HG03521 (cell line): ENCODE results near the gene MTARC2.

ENCODE experiments used
- ATAC-seq: cut with Tn5 transposase; IDR thresholded peaks from one replicate; pipeline ENCODE4 v1.9.1; 2021; ENCODE audit warnings: mild to moderate bottlenecking, moderate library complexity; ENCODE audit not compliant: unreplicated experiment

Gene MTARC2

DNA sequence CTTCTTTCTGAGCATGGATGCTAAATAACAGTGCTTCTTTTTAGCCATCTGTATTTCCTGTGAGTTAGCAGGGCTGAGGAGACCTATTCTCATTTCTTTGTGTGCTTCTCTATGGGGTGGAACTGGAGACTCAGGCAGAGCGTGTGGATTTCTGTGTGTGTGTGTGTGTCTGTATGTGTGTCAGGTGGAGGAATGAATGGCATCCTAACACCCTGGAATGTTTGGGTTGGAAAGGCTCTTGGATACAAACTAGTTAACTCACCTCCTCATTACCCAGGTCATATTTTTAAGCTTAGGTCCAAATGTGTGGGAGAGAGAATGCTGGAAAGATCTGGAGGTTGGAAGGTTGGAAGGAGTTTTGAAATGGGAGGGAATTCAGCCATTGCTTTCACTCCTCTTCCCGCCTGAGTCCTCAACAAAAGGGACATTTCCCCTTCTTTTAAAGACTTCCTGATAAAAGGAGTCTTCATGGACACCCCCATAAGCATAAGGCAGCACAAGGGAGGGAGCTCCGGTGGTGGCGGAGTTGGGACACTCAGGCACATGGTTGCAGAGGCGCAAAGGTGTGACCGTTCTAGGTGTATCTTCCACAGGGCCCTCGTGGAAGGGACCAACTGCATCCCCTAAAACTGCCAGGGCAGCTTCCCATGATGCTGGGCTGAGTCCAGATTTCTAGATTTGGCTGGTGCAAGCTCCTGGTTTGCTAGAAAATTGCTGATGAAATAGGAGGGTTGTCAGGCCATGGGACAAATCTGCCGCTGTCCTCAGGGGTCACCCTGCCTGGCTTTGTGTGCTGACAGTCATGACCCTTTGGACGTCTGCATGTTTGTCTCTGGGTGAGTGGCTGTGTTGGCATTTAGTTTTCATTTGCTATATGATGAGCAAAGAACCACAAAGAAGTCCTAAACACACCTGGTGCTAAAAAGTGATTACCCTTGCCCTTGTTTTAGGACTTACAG, 76.2 kb downstream of the MTARC2 start:
- no peak for ATAC-seq

GRCh38 chr1:220825819-220826551, 77.9 kb downstream of the MTARC2 start:
- ATAC-seq = no peak

DNA sequence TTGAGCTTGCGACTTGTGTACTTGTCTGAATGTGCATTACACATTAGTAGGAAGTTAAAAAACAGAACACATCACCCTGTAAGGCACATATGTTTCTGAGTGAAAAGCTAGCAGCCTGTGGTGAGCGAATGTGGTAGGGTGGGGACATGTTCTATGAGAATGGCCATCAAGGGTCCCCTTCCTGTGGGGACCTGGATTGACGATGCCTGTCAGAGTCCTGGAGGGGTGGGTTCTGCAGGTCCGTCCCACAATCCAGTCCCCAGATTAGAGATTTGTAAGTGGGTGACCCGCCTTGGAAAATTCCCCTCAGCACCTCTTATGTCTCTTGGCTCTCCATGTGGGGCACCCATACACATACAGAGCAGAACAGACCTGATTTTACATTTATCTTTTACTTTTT, 78.6 kb downstream of the MTARC2 start:
- no peak for ATAC-seq

GRCh38 chr1:220827445-220828178, 79.5 kb downstream of the MTARC2 start:
- ATAC-seq = no peak

GRCh38 chr1:220828179-220828490, 80.0 kb downstream of the MTARC2 start:
- no peak for ATAC-seq

DNA sequence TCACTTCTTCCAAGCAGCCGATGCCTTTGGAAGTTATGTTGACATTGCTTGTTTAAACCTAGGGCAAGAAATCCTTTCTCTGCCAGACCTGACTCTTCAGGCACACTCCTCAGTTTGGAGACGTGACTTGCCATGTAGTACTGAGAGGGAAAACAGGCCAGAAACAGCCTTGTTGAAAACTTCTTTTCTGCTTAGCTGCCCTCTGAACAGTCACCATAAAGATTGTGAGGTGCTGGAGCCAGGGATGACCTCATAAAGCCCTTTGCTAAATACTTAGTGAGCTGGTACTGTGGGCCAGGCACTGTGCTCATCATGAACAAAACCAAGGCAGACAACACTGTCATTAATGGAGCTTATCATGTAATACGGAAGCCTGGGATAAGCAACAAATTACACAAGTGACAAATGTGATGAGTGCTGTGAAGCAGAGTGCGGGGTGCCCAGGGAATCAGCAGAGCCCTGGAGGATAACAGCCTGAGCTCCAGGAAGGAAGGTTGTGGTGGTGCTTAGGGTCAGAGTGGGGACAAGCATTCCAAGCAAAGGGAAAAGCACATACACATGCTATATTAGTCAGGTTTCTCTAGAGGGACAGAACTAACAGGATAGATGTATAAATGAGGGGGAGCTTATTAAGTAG, 80.9 kb downstream of the MTARC2 start:
- no peak for ATAC-seq

DNA sequence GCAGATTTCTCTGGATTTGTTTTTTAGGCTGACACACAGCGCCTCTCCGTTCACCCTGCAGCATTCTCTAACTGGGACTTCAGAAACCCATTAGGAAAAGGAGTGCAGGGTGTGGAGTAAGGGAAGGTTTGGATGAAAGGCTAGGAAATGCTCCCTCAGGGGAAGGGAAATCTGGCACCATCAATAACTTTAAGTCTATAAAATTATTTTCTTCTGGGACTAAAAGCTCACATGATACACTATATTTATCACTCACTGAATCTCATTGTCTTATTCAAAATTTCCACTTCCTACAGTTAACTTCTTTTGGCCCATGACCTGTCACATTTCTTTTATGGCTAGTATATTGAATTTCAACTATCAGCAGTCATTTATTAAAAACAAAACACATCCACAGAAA, 85.3 kb downstream of the MTARC2 start:
- ATAC-seq = no peak
